Liver (tissue), 1 donor: ENCODE results near the gene JAK1.

Experiments
- YY1 ChIP-seq: IDR thresholded peaks from 2 replicates; pipeline ENCODE4 v1.6.1; 2016; ENCODE audit warnings: antibody characterized with exemption, mild to moderate bottlenecking
- TF ChIP-seq, protein P1 (sequence below): IDR thresholded peaks from 2 replicates; pipeline ENCODE4 v1.6.1; 2016; ENCODE audit warnings: antibody characterized with exemption

DNA sequence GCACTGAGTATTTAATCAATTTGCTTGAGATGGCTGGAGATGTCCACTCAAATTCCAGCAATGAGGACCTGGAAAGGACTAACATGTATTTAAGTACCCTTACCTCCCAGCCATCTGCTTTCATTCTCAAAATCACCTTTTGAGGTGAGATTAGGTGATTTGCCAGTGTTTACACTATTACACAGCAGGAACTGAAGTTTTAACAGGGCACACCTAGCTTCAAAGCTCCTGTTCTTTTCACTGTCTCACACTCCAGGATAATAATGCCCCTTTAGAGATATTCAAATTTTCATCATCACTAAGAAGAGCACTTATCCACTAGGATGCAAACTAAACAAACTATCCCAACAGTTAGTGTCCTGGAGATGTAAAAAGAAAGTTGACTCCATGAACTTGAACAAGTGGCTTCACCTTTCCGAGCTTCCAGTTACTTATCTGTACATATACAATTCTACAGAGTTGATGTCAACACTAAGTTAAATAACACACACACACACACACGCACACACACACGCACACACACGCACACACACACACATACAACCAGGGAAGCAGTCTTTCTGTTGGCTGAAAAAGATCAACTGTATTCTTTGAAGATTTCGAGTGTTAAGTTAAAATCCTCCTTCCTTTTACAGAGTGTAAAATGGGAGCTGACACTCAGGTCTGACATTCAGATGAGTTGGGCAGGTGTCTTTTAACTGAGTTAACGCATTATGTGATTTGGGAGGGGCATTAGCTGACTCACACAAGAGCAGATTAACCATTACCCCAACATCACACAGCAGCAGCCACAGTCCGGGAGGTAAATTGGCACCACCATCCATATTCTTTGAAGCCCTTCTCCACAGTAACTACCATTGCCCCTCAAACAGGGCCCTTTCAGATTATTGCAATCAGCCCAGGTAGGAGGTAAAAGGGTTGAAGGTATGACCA is 15.5 kb upstream of the JAK1 start:
- TF ChIP-seq, protein P1, sequence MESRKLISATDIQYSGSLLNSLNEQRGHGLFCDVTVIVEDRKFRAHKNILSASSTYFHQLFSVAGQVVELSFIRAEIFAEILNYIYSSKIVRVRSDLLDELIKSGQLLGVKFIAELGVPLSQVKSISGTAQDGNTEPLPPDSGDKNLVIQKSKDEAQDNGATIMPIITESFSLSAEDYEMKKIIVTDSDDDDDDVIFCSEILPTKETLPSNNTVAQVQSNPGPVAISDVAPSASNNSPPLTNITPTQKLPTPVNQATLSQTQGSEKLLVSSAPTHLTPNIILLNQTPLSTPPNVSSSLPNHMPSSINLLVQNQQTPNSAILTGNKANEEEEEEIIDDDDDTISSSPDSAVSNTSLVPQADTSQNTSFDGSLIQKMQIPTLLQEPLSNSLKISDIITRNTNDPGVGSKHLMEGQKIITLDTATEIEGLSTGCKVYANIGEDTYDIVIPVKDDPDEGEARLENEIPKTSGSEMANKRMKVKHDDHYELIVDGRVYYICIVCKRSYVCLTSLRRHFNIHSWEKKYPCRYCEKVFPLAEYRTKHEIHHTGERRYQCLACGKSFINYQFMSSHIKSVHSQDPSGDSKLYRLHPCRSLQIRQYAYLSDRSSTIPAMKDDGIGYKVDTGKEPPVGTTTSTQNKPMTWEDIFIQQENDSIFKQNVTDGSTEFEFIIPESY = no peak
- no peak for TF ChIP-seq YY1
